Frontal cortex (tissue), 4 donors: ENCODE measurements around the gene PLXNC1. TPM values are rescaled to one million over a fixed set of nuclear protein-coding genes. Genes with fewer than 3 reads are reported as not detected.

Experiments
- DNase-seq, 2 donors: peaks; one replicate each; pipeline ENCODE4 v3.0.0; 2012; ENCODE audit warnings: low spot score in 2 of 2
- FAIRE-seq: peaks from 2 replicates; lab custom pipeline; 2012; peaks lifted over from hg19 to GRCh38; lab: Jason Lieb, UNC
- total RNA-seq: library from RNA; depleted of rRNA; stranded (reverse); fragments of >200 nt; gene quantifications from one replicate; pipeline ENCODE4 v1.2.3, GENCODE V29; 2014
- donor health status: control.
- donor health status: control.
- donor health status: control.

Gene PLXNC1
- total RNA-seq, 1 donor from 2014 or later = 81.1 TPM

- FAIRE-seq (no peak), DNase-seq (no peak)
Observed at GRCh38 chr12:94128280-94128679, 20.1 kb upstream of the PLXNC1 start.

- FAIRE-seq (peak; percentile 36), DNase-seq (peak in 1 of 2 donors; percentile 52)
Observed at GRCh38 chr12:94133964-94134795, 14.2 kb upstream of the PLXNC1 start.

DNA sequence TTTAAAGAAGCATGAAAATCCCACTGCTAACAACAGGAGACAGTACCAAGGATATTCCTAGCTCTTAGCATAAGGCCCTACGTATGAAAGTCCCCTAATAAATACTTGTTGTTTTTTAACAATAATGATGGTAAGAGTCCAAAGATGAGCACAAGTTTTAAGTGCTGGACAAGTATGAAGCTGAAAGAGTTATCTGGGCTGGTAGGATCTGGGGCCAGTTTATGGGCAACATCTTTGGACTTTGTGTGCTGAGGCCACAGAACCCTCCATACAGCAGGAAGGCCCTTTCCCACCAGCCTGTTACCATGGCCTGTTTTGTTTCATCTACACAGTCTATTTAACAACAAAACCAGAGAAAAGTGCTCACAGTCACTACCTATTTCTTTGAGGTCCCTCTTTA is 12.5 kb upstream of the PLXNC1 start:
- no peak for FAIRE-seq
- no peak for DNase-seq

DNA sequence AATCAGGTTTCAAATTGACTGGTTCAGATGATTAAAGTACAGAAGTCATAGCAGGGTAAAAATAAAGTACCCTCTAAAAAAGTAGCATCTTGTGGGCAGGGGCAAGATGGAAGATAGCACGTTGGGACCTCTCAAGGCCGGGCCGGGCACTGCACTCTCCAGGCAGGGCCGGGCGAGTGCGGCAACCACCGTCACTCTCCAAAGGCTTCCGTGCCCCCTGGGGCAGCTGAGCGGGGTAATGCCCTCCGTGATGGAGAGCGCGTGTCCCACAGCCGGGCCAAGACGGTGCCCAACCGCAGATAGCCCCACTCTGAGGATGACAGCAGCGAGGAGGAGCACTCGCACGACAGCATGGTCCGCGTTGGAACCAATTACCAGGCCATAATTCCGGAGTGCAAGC is 8.6 kb upstream of the PLXNC1 start:
- no peak for DNase-seq

DNA sequence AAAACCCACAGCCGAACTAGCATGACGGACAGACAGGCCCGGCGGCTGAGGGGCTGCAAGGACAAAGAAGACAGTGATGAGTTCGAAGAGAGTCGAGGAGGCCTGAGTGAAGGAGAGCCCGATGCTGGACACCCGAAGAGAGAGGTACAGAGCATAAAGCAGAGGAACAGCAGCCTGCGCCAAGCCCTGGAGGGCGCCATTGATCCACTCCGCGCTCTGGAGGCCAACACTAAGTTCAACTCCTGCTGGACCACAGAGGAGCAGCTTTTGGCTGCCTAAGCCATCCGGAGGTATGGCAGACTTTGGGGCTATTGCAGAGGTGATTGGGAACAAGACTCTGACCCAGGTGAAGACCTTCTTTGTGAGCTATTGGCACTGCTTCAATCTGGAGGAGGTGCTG is 7.8 kb upstream of the PLXNC1 start:
- FAIRE-seq = no peak

More for the DNA sequence above, 8.6 kb upstream of the PLXNC1 start:
- no peak for FAIRE-seq

GRCh38 chr12:94141004-94141764 is 7.2 kb upstream of the PLXNC1 start:
- DNase-seq (no peak), FAIRE-seq (no peak)

More for the DNA sequence above, 7.8 kb upstream of the PLXNC1 start:
- no peak for DNase-seq

DNA sequence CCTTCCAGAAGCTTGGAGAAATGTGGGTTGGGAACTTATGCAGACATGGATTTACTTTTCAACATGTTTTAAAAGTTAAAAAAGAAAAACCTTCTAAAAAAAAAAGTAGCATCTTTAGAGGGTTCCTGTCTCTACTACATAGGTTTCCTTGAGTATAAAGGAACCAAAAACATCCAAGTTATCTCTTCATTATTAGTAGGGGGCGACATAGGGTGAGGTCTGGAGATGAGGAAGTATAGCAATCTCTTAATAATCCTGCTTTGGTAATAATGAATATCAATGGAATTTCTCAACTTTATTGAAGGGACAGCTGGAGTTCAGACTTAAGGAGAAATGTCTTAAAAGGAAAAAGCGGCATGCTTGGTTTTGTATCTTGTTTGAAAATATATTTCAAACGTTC is 6.5 kb upstream of the PLXNC1 start:
- DNase-seq (no peak), FAIRE-seq (no peak)

DNA sequence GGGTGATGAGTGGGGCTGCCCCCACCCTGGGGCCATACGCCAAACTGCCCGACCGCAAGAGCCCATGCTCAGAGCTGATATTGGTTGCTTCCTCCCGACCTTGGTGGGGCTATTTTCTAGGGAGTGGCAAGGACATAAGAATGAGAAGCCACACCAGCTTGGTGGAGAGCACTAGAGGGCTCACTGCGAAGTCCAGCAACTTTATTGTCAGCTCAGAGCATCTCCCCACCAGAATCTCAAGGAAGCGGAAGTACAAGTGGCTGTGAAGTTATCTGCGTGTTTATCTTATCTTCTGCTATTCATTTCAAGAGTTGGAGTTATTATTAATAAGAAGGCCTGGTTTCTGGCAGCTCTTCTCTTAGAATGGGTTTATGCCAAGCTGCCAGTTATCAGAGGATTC is 4.9 kb upstream of the PLXNC1 start:
- FAIRE-seq (no peak), DNase-seq (no peak)

DNA sequence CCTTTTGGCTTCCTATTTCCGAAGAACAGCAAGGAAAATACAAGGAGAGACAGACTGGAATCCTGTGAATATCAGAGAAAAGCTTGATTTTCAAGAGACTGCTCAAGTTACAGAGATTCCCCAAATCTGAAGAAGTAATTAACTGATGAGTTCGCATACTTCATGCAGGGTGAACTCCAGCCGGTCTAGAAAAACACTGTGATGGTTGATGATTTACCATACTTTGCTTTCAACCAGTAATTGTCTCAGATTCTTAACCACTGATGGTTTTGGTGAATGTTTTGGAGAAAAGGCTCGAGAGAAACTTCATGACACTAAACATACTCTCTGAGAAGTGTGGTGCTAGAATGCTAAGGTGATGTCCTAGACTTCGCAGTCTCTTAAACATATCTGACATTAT is 4.4 kb upstream of the PLXNC1 start:
- FAIRE-seq (no peak), DNase-seq (no peak)

- DNase-seq = no peak
- FAIRE-seq = no peak
Observed at GRCh38 chr12:94144781-94145180, 3.6 kb upstream of the PLXNC1 start.

DNA sequence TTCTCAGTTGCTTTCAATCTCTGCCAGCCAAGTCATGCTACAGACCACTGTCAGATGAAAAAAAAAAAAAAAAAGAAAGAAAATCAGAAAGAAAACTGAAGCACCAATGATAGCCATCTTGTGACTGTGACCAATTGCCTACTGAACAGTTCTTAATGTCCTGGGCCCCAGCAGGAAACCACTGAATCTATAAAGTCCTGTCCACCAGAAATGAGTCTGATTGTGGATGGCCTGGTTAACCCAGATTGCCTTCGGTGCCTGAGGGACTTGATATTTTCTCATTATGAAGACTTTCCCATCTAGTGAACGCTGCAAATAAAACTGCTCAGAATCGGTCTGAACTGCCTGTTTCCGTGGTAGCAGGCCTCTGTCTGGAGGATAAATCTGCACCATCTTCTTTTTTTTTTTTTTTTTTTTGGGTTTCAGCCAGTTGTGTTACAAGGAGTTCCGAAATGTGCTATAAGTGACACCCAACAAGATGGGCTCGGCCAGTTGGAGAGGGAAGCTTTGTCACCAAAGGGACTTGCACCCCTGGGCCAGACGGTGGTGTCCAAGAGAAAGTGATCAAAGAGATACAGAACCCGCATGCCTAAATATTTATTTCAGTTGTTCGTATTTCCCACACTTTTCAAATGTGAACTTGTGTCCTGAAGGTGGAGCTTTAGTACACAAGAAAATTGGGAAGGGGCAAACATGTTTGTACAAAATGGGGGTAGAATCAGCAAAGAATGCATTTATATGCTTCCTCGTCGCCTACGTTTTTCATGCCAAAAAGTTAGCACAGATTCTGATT is 3.0 kb upstream of the PLXNC1 start:
- FAIRE-seq (no peak), DNase-seq (peak; percentile 61 to 68)

GRCh38 chr12:94146166-94146936 is 2.0 kb upstream of the PLXNC1 start:
- FAIRE-seq = no peak
- no peak for DNase-seq

DNA sequence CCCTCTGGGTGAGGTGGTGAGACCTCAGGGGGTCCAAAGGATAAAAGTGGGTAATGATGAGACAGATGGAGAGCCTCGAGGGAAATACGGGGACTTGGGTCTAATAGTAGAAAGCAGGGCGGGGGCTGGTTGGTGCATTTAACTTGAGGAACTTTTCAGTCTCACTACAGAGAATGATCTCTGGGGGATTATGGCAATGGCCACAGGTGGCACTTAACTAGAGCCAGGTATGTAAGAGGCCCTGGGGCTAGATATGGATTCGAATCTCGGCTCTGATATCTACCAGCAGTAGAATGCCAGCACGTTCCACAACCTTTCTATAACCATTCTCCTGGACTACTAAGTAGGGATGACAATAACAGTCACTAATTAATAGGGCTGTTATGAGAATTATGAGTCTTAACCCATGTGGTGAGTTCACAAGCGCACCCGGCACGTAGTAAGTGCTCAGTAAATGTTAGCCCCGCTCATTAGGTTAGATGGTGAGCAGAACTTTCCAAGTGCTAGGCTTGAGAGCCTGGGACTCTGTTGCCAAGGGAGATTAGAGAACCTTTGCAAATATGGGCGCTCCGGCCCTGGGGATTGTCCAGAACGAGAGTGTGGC is 888 bp upstream of the PLXNC1 start:
- DNase-seq (no peak), FAIRE-seq (no peak)

DNA sequence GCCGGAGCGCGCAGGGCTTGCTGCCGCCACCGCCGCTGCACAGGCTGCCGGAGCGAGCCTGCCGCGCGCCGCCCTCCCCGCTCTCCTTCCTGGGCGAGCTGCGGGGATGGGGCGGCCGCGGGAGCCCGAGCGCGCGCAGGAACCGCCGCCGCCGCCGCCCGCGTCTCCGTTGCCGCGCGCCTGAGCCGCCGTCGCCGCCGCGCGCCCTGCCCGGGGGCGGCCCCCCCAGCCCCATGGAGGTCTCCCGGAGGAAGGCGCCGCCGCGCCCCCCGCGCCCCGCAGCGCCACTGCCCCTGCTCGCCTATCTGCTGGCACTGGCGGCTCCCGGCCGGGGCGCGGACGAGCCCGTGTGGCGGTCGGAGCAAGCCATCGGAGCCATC is 352 bp downstream of the PLXNC1 start:
- FAIRE-seq (no peak), DNase-seq (peak in 1 of 2 donors; percentile 31)

- no peak for FAIRE-seq
- peak; percentile 44 to 72 for DNase-seq
Observed at GRCh38 chr12:94149119-94149780, 873 bp downstream of the PLXNC1 start.

DNA sequence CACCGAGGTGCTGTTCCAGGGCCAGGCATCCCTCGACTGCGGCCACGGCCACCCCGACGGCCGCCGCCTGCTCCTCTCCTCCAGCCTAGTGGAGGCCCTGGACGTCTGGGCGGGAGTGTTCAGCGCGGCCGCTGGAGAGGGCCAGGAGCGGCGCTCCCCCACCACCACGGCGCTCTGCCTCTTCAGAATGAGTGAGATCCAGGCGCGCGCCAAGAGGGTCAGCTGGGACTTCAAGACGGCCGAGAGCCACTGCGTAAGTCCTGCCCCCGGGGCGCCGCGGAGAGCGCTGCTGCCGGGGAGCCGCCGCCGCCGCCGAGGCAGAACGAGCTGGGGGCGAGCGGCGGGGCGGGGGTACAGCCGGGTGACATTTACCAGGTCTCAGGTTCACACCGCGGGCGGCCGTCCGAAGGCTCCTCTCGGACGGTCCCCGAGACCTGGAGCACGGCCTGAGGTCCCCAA is 1.4 kb downstream of the PLXNC1 start:
- DNase-seq (peak; percentile 35 to 59), FAIRE-seq (no peak)

DNA sequence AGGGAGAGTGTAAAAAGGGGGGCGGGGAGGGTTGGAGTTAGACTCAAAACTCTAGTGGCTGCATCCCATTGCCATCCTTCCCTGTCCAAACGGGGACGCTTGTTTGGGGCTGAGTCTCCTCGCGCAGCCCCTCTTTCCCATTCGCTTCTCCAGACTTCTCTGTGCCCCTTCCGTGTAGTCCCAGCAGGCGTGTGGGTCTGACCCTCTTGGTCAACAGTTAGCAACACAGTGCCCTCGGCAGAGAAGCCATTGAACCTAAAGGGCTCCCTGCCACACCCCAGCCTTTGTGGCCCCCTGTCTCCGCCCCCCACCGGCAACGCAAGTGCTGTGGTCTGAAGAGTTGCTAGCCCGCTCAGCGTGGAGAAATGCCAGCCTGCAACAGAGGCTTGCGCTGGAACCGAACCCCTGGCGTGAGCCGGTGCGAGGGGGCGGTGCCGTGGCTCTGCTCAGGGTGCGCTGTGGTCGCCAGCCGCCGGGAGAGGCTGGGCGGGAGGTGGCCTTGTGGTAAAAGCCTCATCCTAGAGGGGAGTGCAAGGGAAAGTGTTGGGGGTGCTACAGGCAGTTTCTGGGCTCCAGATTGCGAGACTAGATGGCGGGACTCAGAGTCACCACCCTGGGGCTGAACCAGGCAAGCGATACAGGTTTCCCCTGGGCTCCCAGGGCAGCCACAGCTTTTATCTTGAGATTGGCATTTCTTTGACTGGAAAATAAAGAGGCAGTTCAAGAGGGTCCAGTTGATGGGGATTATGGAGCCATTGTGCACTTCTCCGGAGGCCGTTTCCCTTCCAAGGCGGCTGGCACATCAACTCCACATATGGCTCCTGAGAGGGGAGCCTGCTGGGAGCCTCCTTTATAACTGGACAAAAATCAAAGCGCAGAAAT is 2.1 kb downstream of the PLXNC1 start:
- DNase-seq (no peak), FAIRE-seq (no peak)

- FAIRE-seq (no peak), DNase-seq (no peak)
Observed at GRCh38 chr12:94151582-94151981, 3.2 kb downstream of the PLXNC1 start.
